ENCODE measurements around the gene FREM1. TPM values are rescaled to one million over a fixed set of nuclear protein-coding genes. Genes with fewer than 3 reads are reported as not detected.

FREM1 gene
- total and polyA plus RNA-seq, 2 of the 13 experiments (the other 11 are each of a cell fraction or from before 2014, with no cell fraction given) = 64.3 to 202 TPM

GRCh38 chr9:14909961-14910805 lies at the start of gene FREM1 (continued):
- TF ChIP-seq ZBTB40 (IDR thresholded peaks at IDR 0.05) = no peak
- 0 out of 2 replicates have a peak, but pooled peaks have one; percentile 35 for TF ChIP-seq ZBTB40 (CRISPR knock-in tag; IDR thresholded peaks at IDR 0.05)
- TF ChIP-seq ZBTB7B (CRISPR knock-in tag; IDR thresholded peaks at IDR 0.05) = 0 out of 2 replicates have a peak, but pooled peaks have one; percentile 56
- TF ChIP-seq RFXANK (CRISPR knock-in tag; IDR thresholded peaks at IDR 0.05) = no peak
- 0 out of 2 replicates have a peak, but pooled peaks have one; percentile 26 for TF ChIP-seq FOXP4 (CRISPR knock-in tag; IDR thresholded peaks at IDR 0.05)
- TF ChIP-seq PAXIP1 (CRISPR knock-in tag; conservative IDR thresholded peaks at IDR 0.05) = peak; percentile 39; the same call in 1 of the 2 replicates
- TF ChIP-seq SIN3B (IDR thresholded peaks at IDR 0.05; ENCODE audit: low read length) = no peak
- TF ChIP-seq ZNF589 (CRISPR knock-in tag; conservative IDR thresholded peaks at IDR 0.05) = 0 out of 2 replicates have a peak, but pooled peaks have one; percentile 24
- peak; percentile 83 for TF ChIP-seq ZBTB20 (CRISPR knock-in tag; IDR thresholded peaks at IDR 0.05; ENCODE audit: borderline replicate concordance, low read depth)
- TF ChIP-seq PRMT3 (CRISPR knock-in tag; IDR thresholded peaks at IDR 0.05; ENCODE audit: borderline replicate concordance, low read depth) = no peak
- 0 out of 2 replicates have a peak, but pooled peaks have one; percentile 53 for TF ChIP-seq MEIS2 (CRISPR knock-in tag; IDR thresholded peaks at IDR 0.05)
- TF ChIP-seq KMT2A (CRISPR knock-in tag; IDR thresholded peaks at IDR 0.05) = peak; percentile 69; the same call in 1 of the 2 replicates
- TF ChIP-seq HDAC2 (CRISPR knock-in tag; IDR thresholded peaks at IDR 0.05) = peak; percentile 71
- peak; percentile 42 for TF ChIP-seq HNRNPLL (IDR thresholded peaks at IDR 0.05; ENCODE audit: low read depth, low read length, poor library complexity, severe bottlenecking)
